ENCODE results near the gene TMEM62. TPM values are rescaled to one million over a fixed set of nuclear protein-coding genes. Genes with fewer than 3 reads are reported as not detected.
"Not testable (repeated sequence)": the region's sequence is repeated elsewhere in the genome, so short reads cannot be mapped to it uniquely, and the experiment has no call there.

Gene TMEM62
- polyA plus RNA-seq, 3 donors from 2014 or later, result 9.3 to 12.7 (median 12.5) TPM

DNA sequence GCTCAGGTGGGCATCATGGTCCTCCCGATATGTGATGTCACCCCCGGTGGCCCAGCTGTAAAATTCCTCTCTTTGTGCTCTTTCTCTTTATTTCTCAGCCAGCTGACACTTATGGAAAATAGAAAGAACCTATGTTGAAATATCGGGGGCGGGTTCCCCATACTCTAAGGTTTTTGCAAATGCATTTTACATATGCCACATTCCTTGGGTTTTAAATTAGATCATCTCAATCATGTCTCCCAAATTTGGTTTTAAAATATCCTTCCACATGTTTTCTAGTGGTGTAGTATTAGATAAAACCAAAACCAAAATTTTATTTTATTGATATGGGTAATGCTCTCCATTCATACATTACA, 4.4 kb upstream of the TMEM62 start:
- DNase-seq, result no peak
- Mint-ChIP-seq H3K27me3 (ENCODE audit: low read depth in 3 of 3) (peaks cover 2 to 11% (median 4%) of the 10 kb centered on the region in 3 donors), H3K4me1 (peaks cover 8 to 14% of the 10 kb centered on the region in 2 donors), H3K9me3 (peaks cover 0 to 6% (median under 1%) of the 10 kb centered on the region in 6 donors), H3K27ac (no peak overlapping the region), H3K36me3 (peaks cover 0 to 8% (median 0%) of the 10 kb centered on the region in 3 donors), H3K4me3 (no peak overlapping the region)

DNA sequence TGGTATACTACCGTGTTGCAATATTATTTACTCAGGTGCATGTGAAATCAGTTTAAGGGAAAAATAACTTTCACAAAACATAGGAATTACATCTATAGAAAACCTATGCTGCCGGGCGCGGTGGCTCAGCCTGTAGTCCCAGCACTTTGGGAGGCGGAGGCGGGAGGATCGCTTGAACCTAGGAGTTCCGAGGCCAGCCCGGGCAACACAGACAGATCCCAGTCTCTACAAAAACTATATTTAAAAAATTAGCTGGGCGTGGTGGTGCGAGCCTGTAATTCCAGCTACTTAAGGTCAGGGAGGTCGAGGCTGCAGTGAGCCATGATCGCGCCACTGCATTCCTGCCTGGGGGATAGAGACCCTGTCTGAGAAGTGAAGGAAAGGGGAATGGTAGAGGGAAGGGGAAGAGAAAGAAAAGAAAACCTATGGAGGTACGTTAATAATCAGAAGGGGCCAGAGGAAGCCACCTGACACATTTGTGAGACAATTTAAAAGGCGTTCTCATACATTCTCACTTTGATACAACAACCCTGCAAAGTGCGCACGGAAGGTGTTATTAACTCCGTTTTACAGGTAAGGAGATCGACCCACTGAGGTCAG, 456 bp upstream of the TMEM62 start:
- Mint-ChIP-seq H3K36me3 (peaks cover 4 to 12% (median 8%) of the 10 kb centered on the region in 3 donors), H3K4me1 (peaks cover 24 to 37% of the 10 kb centered on the region in 2 donors), H3K4me3 (peak overlapping the region; percentile 91 to 95 (median 92)), H3K27ac (peak overlapping the region; percentile 92 to 97 (median 95)), H3K9me3 (peaks cover 0 to 6% (median under 1%) of the 10 kb centered on the region in 6 donors), H3K27me3 (ENCODE audit: low read depth in 3 of 3) (peaks cover 2 to 11% (median 2%) of the 10 kb centered on the region in 3 donors)
- no peak for DNase-seq

DNA sequence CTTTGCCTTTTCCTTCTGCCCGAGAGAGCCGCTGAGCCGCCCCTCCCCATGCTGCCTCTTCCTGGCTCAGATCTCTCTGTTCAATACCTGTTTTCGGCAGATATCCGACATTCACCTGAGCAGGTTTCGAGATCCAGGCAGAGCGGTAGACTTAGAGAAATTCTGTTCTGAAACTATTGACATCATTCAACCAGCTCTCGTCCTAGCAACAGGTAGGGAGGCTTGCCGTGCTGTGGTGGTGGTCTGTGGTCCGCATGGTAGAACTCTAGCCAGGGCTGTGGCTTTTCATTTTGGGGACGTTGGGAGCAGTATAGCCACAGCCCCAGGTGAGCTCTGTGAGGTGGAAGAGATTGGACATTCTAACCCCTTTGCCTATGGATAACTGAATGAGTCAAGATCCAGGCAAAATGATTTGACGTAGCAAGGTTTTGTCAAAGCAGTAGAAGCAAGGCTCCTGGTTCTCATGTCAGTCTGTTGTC, 810 bp downstream of the TMEM62 start:
- H3K4me3 Mint-ChIP-seq, result peak overlapping the region; percentile 82 to 94 (median 92)
- peaks cover 0 to 4% (median 0%) of the 10 kb centered on the region in 6 donors for H3K9me3 Mint-ChIP-seq
- H3K27ac Mint-ChIP-seq, result peak overlapping the region; percentile 81 to 95 (median 94)
- H3K36me3 Mint-ChIP-seq, result peaks cover 12 to 18% (median 13%) of the 10 kb centered on the region in 3 donors
- H3K27me3 Mint-ChIP-seq (ENCODE audit: low read depth in 3 of 3), result peaks cover 0 to 8% (median 2%) of the 10 kb centered on the region in 3 donors
- H3K4me1 Mint-ChIP-seq, result peaks cover 25 to 44% of the 10 kb centered on the region in 2 donors
- DNase-seq, result peak in 1 of 3 donors; percentile 12

DNA sequence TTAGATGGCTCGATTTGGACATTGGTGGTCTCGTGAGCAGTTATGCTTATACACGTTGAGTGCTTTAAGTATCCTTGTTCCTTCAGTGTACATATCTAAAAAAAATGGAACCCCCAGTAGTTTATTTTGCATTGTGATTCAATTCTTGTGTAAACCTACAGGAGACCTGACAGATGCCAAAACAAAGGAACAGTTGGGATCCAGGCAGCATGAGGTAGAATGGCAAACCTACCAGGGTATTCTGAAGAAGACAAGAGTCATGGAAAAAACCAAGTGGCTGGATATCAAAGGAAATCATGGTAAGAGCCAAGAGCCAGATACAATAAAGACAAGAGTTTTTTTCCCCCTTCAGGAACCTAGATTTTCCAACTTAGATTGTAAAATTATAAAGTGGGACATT, 2.0 kb downstream of the TMEM62 start:
- Mint-ChIP-seq H3K4me1 (peaks cover 25 to 44% of the 10 kb centered on the region in 2 donors), H3K27me3 (ENCODE audit: low read depth in 3 of 3) (peaks cover 0 to 8% (median 2%) of the 10 kb centered on the region in 3 donors), H3K27ac (peak overlapping the region in 4 of 6 donors; percentile 3 to 95 (median 88)), H3K36me3 (peaks cover 12 to 28% (median 20%) of the 10 kb centered on the region in 3 donors), H3K9me3 (no peaks in the 10 kb centered on the region), H3K4me3 (peak overlapping the region in 1 of 5 donors; percentile 92)
- DNase-seq, result no peak

DNA sequence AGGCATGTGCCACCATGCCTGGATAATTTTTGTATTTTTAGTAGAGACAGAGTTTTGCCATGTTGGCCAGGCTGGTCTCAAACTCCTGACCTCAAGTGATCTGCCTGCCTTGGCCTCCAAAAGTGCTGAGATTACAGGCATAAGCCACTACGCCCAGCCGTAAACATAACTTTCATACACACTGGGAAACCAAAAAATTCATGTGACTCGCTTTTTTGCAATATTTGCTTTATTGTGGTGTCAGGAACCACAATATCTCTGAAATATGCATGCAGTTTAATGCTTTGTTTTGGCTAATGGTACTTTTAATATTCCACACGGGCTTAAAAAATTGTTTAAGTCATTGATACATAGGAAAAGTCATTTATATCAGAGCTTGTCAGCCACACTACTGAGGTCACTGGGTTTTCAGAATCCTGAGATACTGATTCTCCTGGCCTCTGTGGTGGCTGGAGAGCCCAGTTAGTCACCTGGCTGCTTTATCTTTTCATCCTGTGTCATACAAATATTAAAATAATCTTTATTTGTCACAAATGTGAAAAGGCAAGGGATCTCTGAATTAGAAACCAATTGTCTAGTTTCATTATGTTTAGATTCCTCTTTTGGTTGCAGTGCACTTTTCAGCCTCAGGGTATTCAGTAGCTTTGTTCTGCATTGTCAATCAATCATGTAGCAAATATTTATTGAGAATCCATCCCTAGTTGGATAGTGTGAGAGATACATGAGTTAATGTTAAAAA, 10.0 kb downstream of the TMEM62 start:
- peak overlapping the region in 4 of 6 donors; percentile 13 to 53 (median 26) for H3K27ac Mint-ChIP-seq
- no peaks in the 10 kb centered on the region for H3K27me3 Mint-ChIP-seq (ENCODE audit: low read depth in 3 of 3)
- peaks cover 16 to 34% (median 27%) of the 10 kb centered on the region in 3 donors for H3K36me3 Mint-ChIP-seq
- DNase-seq, result no peak
- peaks cover 13 to 27% of the 10 kb centered on the region in 2 donors for H3K4me1 Mint-ChIP-seq
- no peak overlapping the region for H3K4me3 Mint-ChIP-seq
- no peaks in the 10 kb centered on the region for H3K9me3 Mint-ChIP-seq

DNA sequence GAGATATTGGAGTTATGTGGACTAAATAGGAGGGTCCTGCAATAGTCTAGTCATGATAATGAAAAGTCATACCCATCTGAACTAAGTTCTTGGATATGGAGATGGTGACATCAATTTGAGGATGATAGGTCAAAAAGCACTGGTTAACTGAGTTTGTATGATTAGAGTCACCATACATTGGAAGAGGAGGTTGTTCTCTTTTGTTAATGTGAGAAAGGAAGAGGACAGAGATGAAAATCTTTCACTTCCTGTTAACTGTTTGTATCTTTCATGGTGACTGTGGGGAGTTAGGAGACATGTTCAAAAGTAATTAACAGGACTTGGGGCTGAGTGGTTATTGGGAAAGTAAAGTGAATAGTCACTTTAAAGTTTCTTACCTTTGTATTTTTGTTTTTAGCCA, 11.1 kb downstream of the TMEM62 start:
- Mint-ChIP-seq H3K9me3 (no peaks in the 10 kb centered on the region), H3K4me1 (peaks cover 13 to 24% of the 10 kb centered on the region in 2 donors), H3K36me3 (peaks cover 13 to 31% (median 22%) of the 10 kb centered on the region in 3 donors), H3K27me3 (ENCODE audit: low read depth in 3 of 3) (no peaks in the 10 kb centered on the region), H3K4me3 (no peak overlapping the region), H3K27ac (peak overlapping the region; percentile 15 to 70 (median 20))
- DNase-seq, result no peak

DNA sequence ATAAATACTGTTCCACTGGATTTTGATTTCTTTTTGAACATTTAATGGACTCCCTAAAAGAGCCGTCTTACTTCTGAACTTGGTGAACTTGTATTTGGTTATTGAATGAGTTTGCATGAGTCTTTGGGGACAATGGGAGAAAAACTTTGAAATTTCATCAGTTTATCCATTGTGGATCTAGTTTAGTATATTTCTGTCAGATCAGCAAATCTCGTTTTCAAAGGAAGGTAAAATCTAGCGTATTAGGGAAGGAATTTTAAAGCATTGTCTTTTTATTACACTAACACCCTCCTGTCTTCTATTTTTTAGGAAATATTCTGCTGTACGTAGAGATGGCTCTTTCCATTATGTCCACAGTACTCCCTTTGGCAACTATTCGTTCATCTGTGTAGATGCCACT, 12.8 kb downstream of the TMEM62 start:
- no peak overlapping the region for H3K4me3 Mint-ChIP-seq
- no peak for DNase-seq
- no peaks in the 10 kb centered on the region for H3K9me3 Mint-ChIP-seq

DNA sequence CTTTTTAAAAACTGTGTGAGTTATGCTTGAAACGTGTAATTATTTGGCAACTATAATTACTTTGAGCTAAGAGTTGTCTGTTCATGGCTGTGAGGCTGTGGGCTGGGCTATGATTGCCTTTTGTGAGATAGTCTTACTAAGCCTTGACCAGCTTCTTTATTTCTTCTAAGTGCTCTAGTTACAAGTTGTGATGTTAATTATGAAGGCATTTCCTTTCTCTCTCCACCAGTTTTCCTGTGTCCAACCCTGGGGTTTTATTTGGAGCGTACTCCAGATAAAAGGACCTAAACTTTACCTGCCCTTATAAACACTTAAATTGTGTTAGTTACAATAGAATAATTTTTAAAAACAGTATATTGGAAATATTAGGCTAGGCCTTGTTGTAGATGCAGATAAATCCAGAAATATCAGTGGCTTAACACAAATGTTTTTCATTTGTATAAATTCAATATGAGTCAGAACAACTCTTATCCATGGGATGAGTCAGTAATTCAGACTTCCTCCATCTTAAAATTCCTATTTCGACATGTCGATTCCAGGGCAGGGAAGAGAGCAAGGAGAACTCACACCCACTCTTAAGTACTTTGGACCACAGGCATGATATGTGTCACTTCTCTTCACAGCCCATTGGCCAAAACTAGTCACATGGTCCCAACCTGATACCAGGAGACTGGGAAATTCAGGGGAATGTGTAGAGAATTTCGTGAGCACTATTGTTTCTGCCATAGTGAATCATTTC, 17.0 kb downstream of the TMEM62 start:
- no peak for DNase-seq
- Mint-ChIP-seq H3K4me1 (peaks cover 3 to 18% of the 10 kb centered on the region in 2 donors), H3K4me3 (no peak overlapping the region), H3K27me3 (ENCODE audit: low read depth in 3 of 3) (no peaks in the 10 kb centered on the region), H3K36me3 (peaks cover 8 to 18% (median 11%) of the 10 kb centered on the region in 3 donors), H3K9me3 (no peaks in the 10 kb centered on the region), H3K27ac (no peak overlapping the region)

More for the DNA sequence above, 12.8 kb downstream of the TMEM62 start:
- H3K27ac Mint-ChIP-seq, result peak overlapping the region in 1 of 6 donors; percentile 11
- peaks cover 10 to 16% (median 12%) of the 10 kb centered on the region in 3 donors for H3K36me3 Mint-ChIP-seq
- no peaks in the 10 kb centered on the region for H3K27me3 Mint-ChIP-seq (ENCODE audit: low read depth in 3 of 3)
- peaks cover 13 to 25% of the 10 kb centered on the region in 2 donors for H3K4me1 Mint-ChIP-seq

DNA sequence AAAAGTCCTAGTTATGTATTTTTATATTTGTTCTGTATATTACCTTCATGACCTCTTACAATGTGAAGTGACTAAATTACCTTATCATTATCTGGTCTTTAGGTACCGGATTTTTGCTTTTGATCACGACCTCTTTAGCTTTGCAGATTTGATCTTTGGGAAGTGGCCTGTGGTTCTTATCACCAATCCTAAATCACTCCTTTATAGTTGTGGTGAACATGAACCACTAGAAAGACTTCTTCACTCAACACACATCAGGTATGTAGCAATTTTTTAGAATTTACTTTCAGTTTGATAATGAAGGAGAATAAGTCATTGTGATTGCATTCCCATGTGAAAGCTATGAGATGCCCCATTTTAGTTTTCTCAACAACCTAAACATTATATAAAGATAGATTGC, 18.3 kb downstream of the TMEM62 start:
- DNase-seq, result peak in 1 of 3 donors; percentile 13
- Mint-ChIP-seq H3K9me3 (no peaks in the 10 kb centered on the region), H3K36me3 (peaks cover 8 to 27% (median 18%) of the 10 kb centered on the region in 3 donors), H3K4me1 (peaks cover 3 to 18% of the 10 kb centered on the region in 2 donors), H3K27me3 (ENCODE audit: low read depth in 3 of 3) (no peaks in the 10 kb centered on the region), H3K27ac (peak overlapping the region in 1 of 6 donors; percentile 80), H3K4me3 (no peak overlapping the region)

DNA sequence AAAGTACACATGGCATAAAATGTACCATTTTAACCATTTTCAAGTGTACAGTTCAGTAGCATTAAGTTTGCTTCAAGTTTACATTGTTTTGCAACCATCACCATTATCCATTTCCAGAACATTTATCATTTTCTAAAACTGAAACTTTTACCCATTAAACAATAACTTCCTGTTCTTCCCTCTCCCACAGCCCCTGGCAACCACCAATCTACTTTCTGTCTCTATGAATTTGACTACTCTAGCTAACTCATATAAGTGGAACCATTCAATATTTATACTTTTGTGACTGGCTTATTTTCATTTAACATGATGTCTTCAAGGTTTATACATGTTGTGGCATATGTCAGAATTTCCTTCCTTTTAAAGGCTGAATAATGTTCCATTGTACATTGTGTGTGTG, 19.9 kb downstream of the TMEM62 start:
- no peaks in the 10 kb centered on the region for H3K27me3 Mint-ChIP-seq (ENCODE audit: low read depth in 3 of 3)
- H3K4me3 Mint-ChIP-seq, result no peak overlapping the region
- H3K4me1 Mint-ChIP-seq, result peaks cover 3 to 18% of the 10 kb centered on the region in 2 donors
- peak overlapping the region in 2 of 6 donors; percentile 6 to 73 for H3K27ac Mint-ChIP-seq
- peaks cover 8 to 30% (median 25%) of the 10 kb centered on the region in 3 donors for H3K36me3 Mint-ChIP-seq
- H3K9me3 Mint-ChIP-seq, result no peaks in the 10 kb centered on the region
- no peak for DNase-seq

DNA sequence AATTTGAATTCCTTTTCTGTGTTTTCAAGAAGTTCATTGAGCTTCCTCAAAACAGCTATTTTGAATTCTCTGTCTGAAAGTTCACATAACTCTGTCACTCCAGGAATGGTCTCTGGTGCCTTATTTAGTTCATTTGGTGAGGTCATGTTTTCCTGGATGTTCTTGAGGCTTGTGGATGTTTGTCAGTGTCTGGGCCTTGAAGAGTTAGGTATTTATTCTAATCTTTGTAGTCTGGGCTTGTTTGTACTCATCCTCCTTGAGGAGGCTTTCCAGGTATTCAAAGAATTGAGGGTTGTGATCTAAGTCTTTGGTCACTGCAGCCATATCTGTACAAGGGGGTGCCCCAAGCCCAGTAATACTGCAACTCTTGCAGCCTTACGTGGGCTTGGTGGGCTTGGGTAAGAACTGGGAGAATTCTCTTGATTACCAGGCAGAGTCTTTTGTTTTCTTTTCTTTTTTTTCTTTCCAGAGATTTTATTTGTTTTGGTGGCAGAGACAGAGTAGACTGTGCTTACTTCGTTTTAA, 32.5 kb downstream of the TMEM62 start:
- H3K36me3 Mint-ChIP-seq, result peaks cover 9 to 40% (median 23%) of the 10 kb centered on the region in 3 donors

DNA sequence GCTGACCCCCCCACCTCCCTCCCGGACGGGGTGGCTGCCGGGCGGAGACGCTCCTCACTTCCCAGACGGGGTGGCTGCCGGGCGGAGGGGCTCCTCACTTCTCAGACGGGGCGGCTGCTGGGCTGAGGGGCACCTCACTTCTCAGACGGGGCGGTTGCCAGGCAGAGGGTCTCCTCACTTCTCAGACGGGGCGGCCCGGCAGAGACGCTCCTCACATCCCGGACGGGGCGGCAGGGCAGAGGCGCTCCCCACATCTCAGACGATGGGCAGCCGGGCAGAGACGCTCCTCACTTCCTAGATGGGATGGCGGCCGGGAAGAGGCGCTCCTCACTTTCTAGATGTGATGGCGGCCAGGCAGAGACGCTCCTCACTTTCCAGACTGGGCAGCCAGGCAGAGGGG, 33.9 kb downstream of the TMEM62 start:
- not testable (repeated sequence) for DNase-seq; H3K4me1 Mint-ChIP-seq; H3K4me3 Mint-ChIP-seq; H3K9me3 Mint-ChIP-seq; H3K27ac Mint-ChIP-seq; H3K27me3 Mint-ChIP-seq (ENCODE audit: low read depth in 3 of 3)
- H3K36me3 Mint-ChIP-seq, result peaks cover 13 to 43% (median 24%) of the 10 kb centered on the region in 3 donors

More for the DNA sequence above, 32.5 kb downstream of the TMEM62 start:
- no peaks in the 10 kb centered on the region for H3K9me3 Mint-ChIP-seq
- H3K4me3 Mint-ChIP-seq, result no peak overlapping the region
- H3K4me1 Mint-ChIP-seq, result peaks cover 0 to 2% of the 10 kb centered on the region in 2 donors
- no peak for DNase-seq
- H3K27me3 Mint-ChIP-seq (ENCODE audit: low read depth in 3 of 3), result peaks cover 0 to 1% (median 0%) of the 10 kb centered on the region in 3 donors
- peak overlapping the region in 2 of 6 donors; percentile 11 to 49 for H3K27ac Mint-ChIP-seq

Measured in immature natural killer cell (primary cell).